HCT116 (cell line): ENCODE results near the gene PRKCH. TPM values are rescaled to one million over a fixed set of nuclear protein-coding genes. Genes with fewer than 3 reads are reported as not detected.

Source experiments
- ATAC-seq: fragments of 200-7000 bp; cut with Tn5 transposase; 2 replicates; pipeline ENCODE4 v1.9.1; 2020; ENCODE audit warnings: mild to moderate bottlenecking, moderate library complexity
- BruUV-seq: library from RNA; stranded (reverse); fragments of 400-500 nt; replicated peaks from 2 replicates; lab custom pipeline; 2021; lab: Mats Ljungman, UMichigan
- CTCF ChIA-PET: fragments of 300-600 bp; sonication (Branson Sonifier 250); formaldehyde crosslinking; loops from one replicate; lab custom pipeline; 2021; ENCODE audit warnings: antibody characterized with exemption; lab: Charles Lee
- POLR2A ChIA-PET: fragments of 300-600, 350-600 bp; sonication (Branson Sonifier 250); formaldehyde crosslinking; loops from one replicate; lab custom pipeline; 2021; ENCODE audit warnings: antibody characterized with exemption; lab: Charles Lee
- RAD21 ChIA-PET, 2 experiments: fragments of 300-600 bp; sonication (Branson Sonifier 250); formaldehyde crosslinking; loops; one replicate each; lab custom pipeline; 2023; ENCODE audit warnings: low total read pairs in 2 of 2; ENCODE audit not compliant: uncharacterized antibody in 2 of 2, unreplicated experiment in 2 of 2, low non-redundant PET in 1 of 2; lab: Charles Lee
- DNase-seq: peaks from one replicate; pipeline ENCODE4 v3.0.0-alpha.2; 2010; ENCODE audit warnings: low read depth, low spot score
- H2AFZ ChIP-seq: fragments of 200-600 bp; shearing (Covaris generic), sonication (generic); 2 replicates; pipeline ENCODE4 v1.6.1; 2017; ENCODE audit warnings: low read depth, mixed run types, mixed read lengths, antibody characterized with exemption, low read length; ENCODE audit not compliant: poor library complexity, severe bottlenecking
- H3K27ac ChIP-seq: 2 replicates; pipeline ENCODE4 v1.5.1; 2012; ENCODE audit warnings: low read depth, low read length
- H3K27me3 ChIP-seq: fragments of 200-600 bp; sonication (generic); 2 replicates; pipeline ENCODE4 v1.6.1; 2016; ENCODE audit warnings: mixed run types, low read length, mixed read lengths; ENCODE audit not compliant: insufficient read depth
- H3K36me3 ChIP-seq, 2 experiments: fragments of 200-500 bp in 1 of 2; fragments of 200-600 bp in 1 of 2; sonication (Bioruptor generic) in 1 of 2; sonication (generic) in 1 of 2; 2 replicates each; pipeline versions ENCODE4 v1.5.1 to v1.6.1; 2014 to 2016; ENCODE audit warnings: low read length in 2 of 2, inconsistent platforms in 1 of 2, mixed read lengths in 1 of 2, mixed run types in 1 of 2; ENCODE audit not compliant: insufficient read depth in 2 of 2, control insufficient read depth in 1 of 2
- H3K4me1 ChIP-seq, 2 experiments: fragments of 200-600 bp in 1 of 2; sonication (generic) in 1 of 2; 2 replicates each; pipeline versions ENCODE4 v1.5.1 to v1.6.1; 2012 to 2017; ENCODE audit warnings: low read length in 2 of 2, inconsistent platforms in 1 of 2, mild to moderate bottlenecking in 1 of 2, mixed read lengths in 1 of 2, mixed run types in 1 of 2, moderate library complexity in 1 of 2; ENCODE audit not compliant: insufficient read depth in 2 of 2, control insufficient read depth in 1 of 2
- H3K4me2 ChIP-seq: fragments of 200-600 bp; sonication (generic); 2 replicates; pipeline ENCODE4 v1.6.1; 2017; ENCODE audit warnings: mixed run types, low read length, mixed read lengths
- H3K4me3 ChIP-seq, 2 experiments: fragments of 200-600 bp in 1 of 2; sonication (generic) in 1 of 2; replicated peaks in 1 of 2; 2 replicates each; pipeline ENCODE4 v1.5.1; 2011 to 2016; ENCODE audit warnings: low read length in 2 of 2, control low read depth in 1 of 2, low read depth in 1 of 2, mild to moderate bottlenecking in 1 of 2, mixed read lengths in 1 of 2, mixed run types in 1 of 2
- H3K79me2 ChIP-seq: fragments of 200-600 bp; sonication (generic); 2 replicates; pipeline ENCODE4 v1.6.1; 2017; ENCODE audit warnings: mild to moderate bottlenecking, mixed run types, low read length, moderate library complexity, mixed read lengths; ENCODE audit not compliant: insufficient read depth
- H3K9ac ChIP-seq: fragments of 200-600 bp; sonication (generic); 2 replicates; pipeline ENCODE4 v1.6.1; 2016; ENCODE audit warnings: low read length, mixed read lengths
- H3K9me2 ChIP-seq: fragments of 200-600 bp; sonication (generic), shearing (Covaris generic); 2 replicates; pipeline ENCODE4 v1.6.1; 2017; ENCODE audit warnings: mixed run types, mild to moderate bottlenecking, moderate library complexity; ENCODE audit not compliant: insufficient read depth
- H3K9me3 ChIP-seq, 2 experiments: fragments of 200-500 bp in 1 of 2; fragments of 200-600 bp in 1 of 2; sonication (Bioruptor generic) in 1 of 2; sonication (generic) in 1 of 2; 2 replicates each; pipeline ENCODE4 v1.6.1; 2014 to 2017; ENCODE audit warnings: low read length in 2 of 2, mixed read lengths in 2 of 2, inconsistent platforms in 1 of 2, low read depth in 1 of 2, mild to moderate bottlenecking in 1 of 2, mixed run types in 1 of 2, moderate library complexity in 1 of 2; ENCODE audit not compliant: control insufficient read depth in 1 of 2, insufficient read depth in 1 of 2
- H4K20me1 ChIP-seq: fragments of 200-600 bp; sonication (generic), shearing (Covaris generic); 2 replicates; pipeline ENCODE4 v1.6.1; 2017; ENCODE audit warnings: mixed run types, mild to moderate bottlenecking, moderate library complexity; ENCODE audit not compliant: insufficient read depth
- ATF3 ChIP-seq: IDR thresholded peaks from 2 replicates; pipeline ENCODE4 v1.6.1; 2012
- CEBPB ChIP-seq: IDR thresholded peaks from 2 replicates; pipeline ENCODE4 v1.6.1; 2012; ENCODE audit warnings: low read depth
- CTCF ChIP-seq, 3 experiments: fragments of 200-600 bp in 1 of 3; sonication (generic) in 1 of 3; IDR thresholded peaks in 2 of 3; conservative IDR thresholded peaks in 1 of 3; 2 replicates each; pipeline ENCODE4 v1.5.1; 2012 to 2017; ENCODE audit warnings: low read depth in 2 of 3, low read length in 2 of 3, antibody characterized with exemption in 1 of 3, borderline replicate concordance in 1 of 3, control low read depth in 1 of 3, mild to moderate bottlenecking in 1 of 3, mixed read lengths in 1 of 3, mixed run types in 1 of 3, moderate library complexity in 1 of 3; ENCODE audit not compliant: insufficient read depth in 1 of 3
- EZH2phosphoT487 ChIP-seq: fragments of 200-600 bp; IDR thresholded peaks from 2 replicates; pipeline ENCODE4 v1.6.1; 2018; ENCODE audit warnings: antibody characterized with exemption, borderline replicate concordance
- MAX ChIP-seq: IDR thresholded peaks from 2 replicates; pipeline ENCODE4 v1.6.1; 2012
- SP1 ChIP-seq: IDR thresholded peaks from 2 replicates; pipeline ENCODE4 v1.6.1; 2012; ENCODE audit warnings: low read depth
- TCF7L2 ChIP-seq: IDR thresholded peaks from 2 replicates; pipeline ENCODE4 v1.7.0; 2011; ENCODE audit warnings: borderline replicate concordance, inconsistent platforms; ENCODE audit not compliant: insufficient read depth, insufficient read length; ENCODE audit errors: extremely low read depth
- ZBTB33 ChIP-seq: IDR thresholded peaks from 2 replicates; pipeline ENCODE4 v1.6.1; 2011; ENCODE audit warnings: mild to moderate bottlenecking, low read length, moderate library complexity; ENCODE audit not compliant: insufficient replicate concordance; ENCODE audit errors: extremely low read depth
- ZFX ChIP-seq: fragments of 450-650 bp; IDR thresholded peaks from 2 replicates; pipeline ENCODE4 v1.6.1; 2017
- intact Hi-C: fragments of 100-400 bp; cut with micrococcal nuclease; formaldehyde crosslinking; loops from 2 replicates; pipeline ENCODE4 v1.10.0; 2022
- total RNA-seq: library from RNA; stranded (reverse); gene quantifications from one replicate; pipeline ENCODE4 v1.2.1, GENCODE V29; 2021; ENCODE audit not compliant: unreplicated experiment

The PRKCH gene
- total RNA-seq, 1 experiment from 2014 or later: 16.6 TPM

- TF ChIP-seq CTCF (IDR thresholded peaks at IDR 0.05 in 2 of 3, conservative IDR thresholded peaks at IDR 0.05 in 1 of 3; ENCODE audit: borderline replicate concordance in 1 of 3, insufficient read depth in 1 of 3, low read depth in 2 of 3, low read length in 2 of 3): no peak
Observed at GRCh38 chr14:61525293-61526011, 204.1 kb downstream of the PRKCH start (continued).

GRCh38 chr14:61526405-61527312 lies 205.3 kb downstream of the PRKCH start:
- intact Hi-C loops: no loop called here
- Histone ChIP-seq H3K36me3 (no peaks in the 10 kb centered on the region), H3K4me1 (peaks cover 66 to 74% of the 10 kb centered on the region in 2 experiments), H3K27me3 (no peaks in the 10 kb centered on the region), H3K79me2 (no peaks in the 10 kb centered on the region), H3K9me3 (no peaks in the 10 kb centered on the region), H2AFZ (no peak overlapping the region), H4K20me1 (no peaks in the 10 kb centered on the region), H3K9me2 (no peaks in the 10 kb centered on the region), H3K4me2 (peak overlapping the region; percentile 71), H3K27ac (peak overlapping the region; percentile 92), H3K9ac (peak overlapping the region; percentile 48), H3K4me3 (no peak overlapping the region; a peak in 1 of 4 replicates)
- TF ChIP-seq SP1 (peak; percentile 58; the same call in 1 of the 2 replicates), CEBPB (no peak), TCF7L2 (no peak), ZFX (no peak), ATF3 (no peak), MAX (peak; percentile 79), ZBTB33 (no peak), EZH2phosphoT487 (no peak)
- ATAC-seq (peak; percentile 23; the same call in 1 of the 2 replicates), DNase-seq (no peak)
- ChIA-PET POLR2A (interaction anchor here (0.6 to 6.7 kb wide), 7 partner anchors 10 to 821 kb away, joined by 3 to 45 read pairs (median 6); no protein-coding TSS in a partner anchor), CTCF (no interaction called here), RAD21 (no interaction called here)
- BruUV-seq: no TSS peak
